GM23338 (cell line): ENCODE measurements around the gene SEZ6L. TPM values are rescaled to one million over a fixed set of nuclear protein-coding genes. Genes with fewer than 3 reads are reported as not detected.

Source experiments
- ATAC-seq: fragments of 200-7000 bp; cut with Tn5 transposase; 3 replicates; pipeline ENCODE4 v1.9.1; 2020
- DNase-seq: peaks from one replicate; pipeline ENCODE4 v3.0.0-alpha.2; 2015; ENCODE audit warnings: low spot score
- H2AFZ ChIP-seq: fragments of 200-600 bp; sonication (generic); 2 replicates; pipeline ENCODE4 v1.8.0; 2016; ENCODE audit warnings: antibody characterized with exemption, mild to moderate bottlenecking, moderate library complexity
- H3F3A ChIP-seq: fragments of 200-600 bp; sonication (generic); replicated peaks from 2 replicates; pipeline ENCODE4 v1.8.0; 2017; ENCODE audit warnings: antibody characterized with exemption, mixed run types, low read depth
- H3K27ac ChIP-seq: fragments of 200-600 bp; sonication (generic); 2 replicates; pipeline ENCODE4 v1.6.1; 2016; ENCODE audit warnings: low read depth
- H3K27me3 ChIP-seq: fragments of 200-600 bp; sonication (generic); 2 replicates; pipeline ENCODE4 v1.8.0; 2016; ENCODE audit warnings: mild to moderate bottlenecking, mixed run types, moderate library complexity; ENCODE audit not compliant: insufficient read depth
- H3K36me3 ChIP-seq: fragments of 200-600 bp; sonication (generic); 2 replicates; pipeline ENCODE4 v1.8.0; 2016; ENCODE audit warnings: mild to moderate bottlenecking; ENCODE audit not compliant: insufficient read depth
- H3K4me1 ChIP-seq: fragments of 200-600 bp; sonication (generic); 2 replicates; pipeline ENCODE4 v1.8.0; 2016; ENCODE audit warnings: mild to moderate bottlenecking, moderate library complexity; ENCODE audit not compliant: insufficient read depth
- H3K4me2 ChIP-seq: fragments of 200-600 bp; sonication (generic); 2 replicates; pipeline ENCODE4 v1.7.1; 2017; ENCODE audit warnings: mixed run types
- H3K4me3 ChIP-seq: fragments of 200-600 bp; sonication (generic); 2 replicates; pipeline ENCODE4 v1.6.1; 2016; ENCODE audit warnings: mixed run types
- H3K79me2 ChIP-seq: fragments of 200-600 bp; sonication (generic); replicated peaks from 2 replicates; pipeline ENCODE4 v1.8.0; 2017; ENCODE audit warnings: mild to moderate bottlenecking; ENCODE audit not compliant: insufficient read depth
- H3K9me2 ChIP-seq: fragments of 200-600 bp; sonication (generic); 2 replicates; pipeline ENCODE4 v1.8.0; 2017; ENCODE audit not compliant: insufficient read depth
- H4K20me1 ChIP-seq: fragments of 200-600 bp; sonication (generic); replicated peaks from 2 replicates; pipeline ENCODE4 v1.8.0; 2017; ENCODE audit warnings: mild to moderate bottlenecking; ENCODE audit not compliant: insufficient read depth
- H3K27ac Mint-ChIP-seq: 2 replicates; pipeline ENCODE4 v1.8.0; 2020; ENCODE audit warnings: inconsistent platforms, mild to moderate bottlenecking, moderate library complexity, mixed read lengths
- H3K27me3 Mint-ChIP-seq: 3 replicates; pipeline ENCODE4 v1.8.0; 2022; ENCODE audit warnings: low read depth, mild to moderate bottlenecking, moderate library complexity, mixed read lengths, inconsistent platforms; ENCODE audit not compliant: insufficient read depth, poor library complexity
- H3K36me3 Mint-ChIP-seq: 3 replicates; pipeline ENCODE4 v1.8.0; 2021; ENCODE audit warnings: low read depth, mild to moderate bottlenecking, inconsistent platforms, moderate library complexity, mixed read lengths
- H3K4me1 Mint-ChIP-seq: 3 replicates; pipeline ENCODE4 v1.8.0; 2020; ENCODE audit warnings: mild to moderate bottlenecking, inconsistent platforms, mixed read lengths
- H3K4me3 Mint-ChIP-seq: 3 replicates; pipeline ENCODE4 v1.8.0; 2021; ENCODE audit warnings: moderate library complexity, mild to moderate bottlenecking, inconsistent platforms, mixed read lengths
- H3K9me3 Mint-ChIP-seq: 3 replicates; pipeline ENCODE4 v1.8.0; 2020; ENCODE audit warnings: moderate library complexity, mild to moderate bottlenecking, inconsistent platforms, mixed read lengths
- CREB1 ChIP-seq: fragments of 250-450 bp; sonication (Bioruptor Pico); IDR thresholded peaks from 2 replicates; pipeline ENCODE4 v1.5.0; 2020; ENCODE audit warnings: low read depth, mild to moderate bottlenecking, moderate library complexity
- CTCF ChIP-seq, 2 experiments: fragments of 200-600 bp in 1 of 2; sonication (generic) in 1 of 2; conservative IDR thresholded peaks; 2 replicates each; pipeline versions ENCODE4 v1.5.1 to v1.6.1; 2016 to 2017; ENCODE audit warnings: antibody characterized with exemption in 2 of 2, low read depth in 2 of 2, mild to moderate bottlenecking in 2 of 2, moderate library complexity in 1 of 2
- EZH2 ChIP-seq: fragments of 200-600 bp; sonication (generic); IDR thresholded peaks from one replicate; pipeline ENCODE4 v1.8.0; 2017; ENCODE audit warnings: antibody characterized with exemption, mild to moderate bottlenecking, low read depth; ENCODE audit not compliant: unreplicated experiment
- EZH2phosphoT487 ChIP-seq: fragments of 200-600 bp; sonication (generic); IDR thresholded peaks from one replicate; pipeline ENCODE4 v1.8.1; 2018; ENCODE audit warnings: antibody characterized with exemption; ENCODE audit not compliant: unreplicated experiment
- NANOG ChIP-seq: IDR thresholded peaks from 2 replicates; pipeline ENCODE4 v1.6.1; 2016; ENCODE audit warnings: antibody characterized with exemption, borderline replicate concordance
- STAT1 ChIP-seq: IDR thresholded peaks from one replicate; pipeline ENCODE4 v1.6.1; 2016; ENCODE audit warnings: antibody characterized with exemption; ENCODE audit not compliant: unreplicated experiment
- ZNF114 ChIP-seq: fragments of 250-450 bp; sonication (Bioruptor Pico); IDR thresholded peaks from 2 replicates; pipeline ENCODE4 v1.5.0; 2020; ENCODE audit warnings: mild to moderate bottlenecking, moderate library complexity
- ZNF331 ChIP-seq: fragments of 250-450 bp; sonication (Bioruptor Pico); IDR thresholded peaks from 2 replicates; pipeline ENCODE4 v1.5.0; 2020; ENCODE audit warnings: low read depth, mild to moderate bottlenecking, moderate library complexity
- ZNF462 ChIP-seq: fragments of 250-450 bp; sonication (Bioruptor Pico); IDR thresholded peaks from 2 replicates; pipeline ENCODE4 v1.5.0; 2020; ENCODE audit warnings: mild to moderate bottlenecking, moderate library complexity
- polyA plus RNA-seq: library from polyadenylated mRNA; unstranded; fragments of >200 nt; fragmentation: Nextera tagmentation; extraction: Ambion mirVana; gene quantifications from 2 replicates; pipeline ENCODE4 v1.2.1, GENCODE V29; 2016
- total RNA-seq: library from RNA; depleted of rRNA; stranded (reverse); fragments of >200 nt; shearing (Covaris generic); gene quantifications from 2 replicates; pipeline ENCODE4 v1.2.3, GENCODE V29; 2014

SEZ6L gene
- total and polyA plus RNA-seq, 2 experiments from 2014 or later = 0.13 to 0.24 TPM

GRCh38 chr22:26399289-26399688, 230.0 kb downstream of the SEZ6L start (continued):
- TF ChIP-seq ZNF462 (CRISPR knock-in tag) (no peak), NANOG (no peak)

GRCh38 chr22:26401726-26402125, 232.5 kb downstream of the SEZ6L start:
- Mint-ChIP-seq H3K27ac (no peak overlapping the region), H3K4me3 (no peak overlapping the region), H3K9me3 (no peaks in the 10 kb centered on the region), H3K4me1 (peaks cover 14% of the 10 kb centered on the region), H3K36me3 (no peaks in the 10 kb centered on the region), H3K27me3 (peaks cover 10% of the 10 kb centered on the region)
- H3F3A ChIP-seq = no peaks in the 10 kb centered on the region
- H3K27me3 ChIP-seq = no peaks in the 10 kb centered on the region
- no peaks in the 10 kb centered on the region for H3K79me2 ChIP-seq
- H3K4me1 ChIP-seq = no peaks in the 10 kb centered on the region
- H3K4me3 ChIP-seq = no peak overlapping the region
- H2AFZ ChIP-seq = peak overlapping the region; percentile 97; the same call in 1 of the 2 replicates
- H3K9me2 ChIP-seq = peaks cover 5% of the 10 kb centered on the region; the same call in 1 of the 2 replicates
- TF ChIP-seq NANOG = no peak
- no peak for TF ChIP-seq CREB1 (CRISPR knock-in tag)
- TF ChIP-seq EZH2 = no peak
- no peak for TF ChIP-seq ZNF114 (CRISPR knock-in tag)
- TF ChIP-seq STAT1 = no peak
- TF ChIP-seq EZH2phosphoT487 = no peak
- no peak for TF ChIP-seq CTCF (conservative IDR thresholded peaks at IDR 0.05; ENCODE audit: low read depth in 2 of 2)
- no peak for TF ChIP-seq ZNF331
- no peaks in the 10 kb centered on the region for H3K36me3 ChIP-seq
- no peaks in the 10 kb centered on the region for H4K20me1 ChIP-seq
- no peak overlapping the region for H3K4me2 ChIP-seq
- no peak overlapping the region for H3K27ac ChIP-seq
- ATAC-seq (no peak; the same call in 2 of the 3 replicates), DNase-seq (peak; percentile 35)
